HL-60 (cell line): ENCODE measurements around the gene NOS1.

Experiments
- GABPA ChIP-seq: IDR thresholded peaks from 2 replicates; pipeline ENCODE4 v1.6.1; 2012; ENCODE audit warnings: low read depth
- POLR2AphosphoS5 ChIP-seq: IDR thresholded peaks from 2 replicates; pipeline ENCODE4 v1.6.1; 2012; ENCODE audit warnings: low read depth
- SPI1 ChIP-seq: IDR thresholded peaks from 2 replicates; pipeline ENCODE4 v1.6.1; 2012; ENCODE audit warnings: low read depth, mild to moderate bottlenecking, borderline replicate concordance
- TF ChIP-seq, protein P1 (sequence below): IDR thresholded peaks from one replicate; pipeline ENCODE4 v1.5.1; 2011; ENCODE audit warnings: low read length, control low read depth, inconsistent platforms; ENCODE audit not compliant: insufficient read depth
- TF ChIP-seq, protein P2 (sequence below): IDR thresholded peaks from 2 replicates; pipeline ENCODE4 v1.6.1; 2012; ENCODE audit warnings: low read depth; ENCODE audit not compliant: insufficient replicate concordance

GRCh38 chr12:117228239-117228638 lies 133.2 kb downstream of the NOS1 start:
- TF ChIP-seq, protein P1, sequence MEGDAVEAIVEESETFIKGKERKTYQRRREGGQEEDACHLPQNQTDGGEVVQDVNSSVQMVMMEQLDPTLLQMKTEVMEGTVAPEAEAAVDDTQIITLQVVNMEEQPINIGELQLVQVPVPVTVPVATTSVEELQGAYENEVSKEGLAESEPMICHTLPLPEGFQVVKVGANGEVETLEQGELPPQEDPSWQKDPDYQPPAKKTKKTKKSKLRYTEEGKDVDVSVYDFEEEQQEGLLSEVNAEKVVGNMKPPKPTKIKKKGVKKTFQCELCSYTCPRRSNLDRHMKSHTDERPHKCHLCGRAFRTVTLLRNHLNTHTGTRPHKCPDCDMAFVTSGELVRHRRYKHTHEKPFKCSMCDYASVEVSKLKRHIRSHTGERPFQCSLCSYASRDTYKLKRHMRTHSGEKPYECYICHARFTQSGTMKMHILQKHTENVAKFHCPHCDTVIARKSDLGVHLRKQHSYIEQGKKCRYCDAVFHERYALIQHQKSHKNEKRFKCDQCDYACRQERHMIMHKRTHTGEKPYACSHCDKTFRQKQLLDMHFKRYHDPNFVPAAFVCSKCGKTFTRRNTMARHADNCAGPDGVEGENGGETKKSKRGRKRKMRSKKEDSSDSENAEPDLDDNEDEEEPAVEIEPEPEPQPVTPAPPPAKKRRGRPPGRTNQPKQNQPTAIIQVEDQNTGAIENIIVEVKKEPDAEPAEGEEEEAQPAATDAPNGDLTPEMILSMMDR, result no peak
- TF ChIP-seq POLR2AphosphoS5 (no peak), GABPA (no peak), SPI1 (no peak)
- TF ChIP-seq, protein P2, sequence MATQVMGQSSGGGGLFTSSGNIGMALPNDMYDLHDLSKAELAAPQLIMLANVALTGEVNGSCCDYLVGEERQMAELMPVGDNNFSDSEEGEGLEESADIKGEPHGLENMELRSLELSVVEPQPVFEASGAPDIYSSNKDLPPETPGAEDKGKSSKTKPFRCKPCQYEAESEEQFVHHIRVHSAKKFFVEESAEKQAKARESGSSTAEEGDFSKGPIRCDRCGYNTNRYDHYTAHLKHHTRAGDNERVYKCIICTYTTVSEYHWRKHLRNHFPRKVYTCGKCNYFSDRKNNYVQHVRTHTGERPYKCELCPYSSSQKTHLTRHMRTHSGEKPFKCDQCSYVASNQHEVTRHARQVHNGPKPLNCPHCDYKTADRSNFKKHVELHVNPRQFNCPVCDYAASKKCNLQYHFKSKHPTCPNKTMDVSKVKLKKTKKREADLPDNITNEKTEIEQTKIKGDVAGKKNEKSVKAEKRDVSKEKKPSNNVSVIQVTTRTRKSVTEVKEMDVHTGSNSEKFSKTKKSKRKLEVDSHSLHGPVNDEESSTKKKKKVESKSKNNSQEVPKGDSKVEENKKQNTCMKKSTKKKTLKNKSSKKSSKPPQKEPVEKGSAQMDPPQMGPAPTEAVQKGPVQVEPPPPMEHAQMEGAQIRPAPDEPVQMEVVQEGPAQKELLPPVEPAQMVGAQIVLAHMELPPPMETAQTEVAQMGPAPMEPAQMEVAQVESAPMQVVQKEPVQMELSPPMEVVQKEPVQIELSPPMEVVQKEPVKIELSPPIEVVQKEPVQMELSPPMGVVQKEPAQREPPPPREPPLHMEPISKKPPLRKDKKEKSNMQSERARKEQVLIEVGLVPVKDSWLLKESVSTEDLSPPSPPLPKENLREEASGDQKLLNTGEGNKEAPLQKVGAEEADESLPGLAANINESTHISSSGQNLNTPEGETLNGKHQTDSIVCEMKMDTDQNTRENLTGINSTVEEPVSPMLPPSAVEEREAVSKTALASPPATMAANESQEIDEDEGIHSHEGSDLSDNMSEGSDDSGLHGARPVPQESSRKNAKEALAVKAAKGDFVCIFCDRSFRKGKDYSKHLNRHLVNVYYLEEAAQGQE, result no peak
